DOHH2 (cell line): Measurements from ENCODE around the gene SLC2A4RG.

Source experiments
- CTCF ChIP-seq: fragments of 200-600 bp; sonication (generic); IDR thresholded peaks from one replicate; pipeline ENCODE4 v1.5.1; 2014; ENCODE audit warnings: antibody characterized with exemption, mild to moderate bottlenecking, low read depth, low read length; ENCODE audit not compliant: poor library complexity, severe bottlenecking
- EZH2phosphoT487 ChIP-seq: fragments of 200-600 bp; sonication (generic); IDR thresholded peaks from 2 replicates; pipeline ENCODE4 v1.6.1; 2017; ENCODE audit warnings: borderline replicate concordance, mild to moderate bottlenecking, antibody characterized with exemption, low read length, moderate library complexity, mixed read lengths

DNA sequence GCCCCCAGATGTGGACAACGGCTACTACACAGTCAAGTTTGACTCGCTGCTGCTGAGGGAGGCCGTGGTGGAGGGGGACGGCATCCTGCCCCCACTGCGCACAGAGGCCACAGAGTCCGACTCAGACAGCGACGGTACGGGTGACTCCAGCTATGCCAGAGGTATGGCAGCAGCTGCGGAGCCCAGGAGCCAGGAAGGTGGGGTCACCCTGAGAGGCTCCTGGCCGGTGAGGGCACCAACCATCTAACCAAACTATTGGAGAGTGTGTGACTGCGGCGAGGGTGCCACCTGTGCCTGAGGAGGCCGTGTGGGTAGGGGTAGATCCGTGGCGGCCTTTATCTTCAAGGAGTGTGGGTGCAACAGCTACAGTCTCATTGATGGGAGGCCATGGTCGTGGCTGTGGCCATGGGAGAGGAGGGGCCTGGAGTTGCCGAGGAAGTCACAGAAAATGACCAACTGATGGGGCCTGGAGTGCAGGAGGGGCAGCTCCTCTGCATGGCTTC is 5.9 kb upstream of the SLC2A4RG start:
- TF ChIP-seq CTCF (no peak), EZH2phosphoT487 (no peak)
